GM19372 (cell line): ENCODE measurements around the gene MACROH2A2.
"Not testable (repeated sequence)": the region's sequence is repeated elsewhere in the genome, so short reads cannot be mapped to it uniquely, and the experiment has no call there.

Experiments used
- ATAC-seq: cut with Tn5 transposase; IDR thresholded peaks from one replicate; pipeline ENCODE4 v1.9.1; 2021; ENCODE audit warnings: mild to moderate bottlenecking, low read depth, moderate library complexity; ENCODE audit not compliant: unreplicated experiment

The MACROH2A2 gene

DNA sequence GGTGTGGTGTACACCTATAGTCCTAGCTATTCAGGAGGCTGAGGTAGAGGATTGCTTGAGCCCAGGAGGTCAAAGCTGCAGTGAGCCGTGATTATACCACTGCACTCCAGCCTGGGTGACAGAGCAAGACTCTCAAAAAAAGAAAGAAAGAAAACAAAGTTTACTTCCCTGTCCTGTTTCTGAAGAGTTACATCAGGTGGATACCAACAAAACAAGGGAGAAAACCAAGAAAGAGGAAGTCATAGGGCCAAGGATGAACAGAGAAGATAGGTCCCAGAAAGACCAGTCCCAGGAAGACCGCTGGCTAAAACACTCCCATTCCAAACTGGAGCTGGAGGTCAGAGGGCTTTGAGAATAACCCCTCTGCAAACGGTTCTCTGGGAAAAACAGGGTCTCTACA lies 13.5 kb downstream of the MACROH2A2 start:
- no peak for ATAC-seq

DNA sequence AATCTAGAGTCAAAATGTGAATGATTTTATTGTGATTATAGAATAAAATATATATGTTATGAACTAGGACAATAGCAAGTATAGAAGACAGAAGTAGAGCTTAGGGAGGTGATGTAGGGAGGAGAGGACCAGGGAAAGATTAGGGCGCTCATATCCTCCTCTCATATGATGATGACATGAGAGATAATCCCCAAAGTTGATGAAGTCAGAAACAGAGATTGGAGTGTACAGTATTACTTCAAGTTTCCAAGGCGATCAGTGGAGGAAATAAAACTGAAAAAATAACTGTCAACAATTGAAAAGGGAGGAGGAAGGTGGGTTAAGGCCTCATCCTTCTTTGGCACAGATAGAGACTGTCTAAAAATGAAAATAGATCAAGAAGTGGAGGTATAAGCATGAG lies 14.9 kb downstream of the MACROH2A2 start:
- no peak for ATAC-seq

DNA sequence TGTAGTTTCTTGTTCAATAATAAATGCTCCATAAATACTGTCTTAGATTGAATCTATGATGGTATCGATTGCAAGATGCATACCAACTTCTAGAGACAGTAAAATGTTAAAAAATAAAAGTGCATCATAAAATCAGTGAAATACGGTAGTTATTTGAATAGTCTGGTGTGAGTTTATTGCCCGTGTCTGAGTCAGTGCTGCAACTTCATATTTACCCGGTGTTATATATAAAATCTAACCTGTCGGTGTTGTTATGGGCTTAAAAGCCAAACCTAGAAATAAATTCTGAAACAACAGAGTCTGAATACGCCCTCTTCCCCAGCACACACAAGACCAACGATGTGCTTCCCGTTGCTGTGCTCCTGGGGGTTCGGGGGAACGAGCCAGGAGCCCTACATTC lies 16.3 kb downstream of the MACROH2A2 start:
- no peak for ATAC-seq

DNA sequence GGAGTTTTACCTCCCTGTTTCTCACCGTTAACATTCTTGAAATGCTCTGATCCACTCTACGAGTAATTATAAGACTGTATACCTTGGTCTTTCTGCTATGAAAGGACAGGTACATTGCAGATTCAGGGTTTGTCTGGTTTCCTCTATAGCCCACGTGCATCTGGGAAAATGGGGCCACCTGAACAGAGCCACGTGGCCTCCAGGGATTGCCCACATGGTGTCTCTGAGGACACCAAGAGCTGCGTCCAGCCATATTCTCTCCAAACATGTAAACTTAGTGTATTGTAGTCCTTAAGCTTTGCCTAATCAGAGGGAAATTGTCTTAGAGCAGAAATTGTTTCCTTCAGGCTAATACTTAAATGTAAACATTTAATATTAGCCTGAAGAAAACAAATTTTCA lies 16.7 kb downstream of the MACROH2A2 start:
- no peak for ATAC-seq

DNA sequence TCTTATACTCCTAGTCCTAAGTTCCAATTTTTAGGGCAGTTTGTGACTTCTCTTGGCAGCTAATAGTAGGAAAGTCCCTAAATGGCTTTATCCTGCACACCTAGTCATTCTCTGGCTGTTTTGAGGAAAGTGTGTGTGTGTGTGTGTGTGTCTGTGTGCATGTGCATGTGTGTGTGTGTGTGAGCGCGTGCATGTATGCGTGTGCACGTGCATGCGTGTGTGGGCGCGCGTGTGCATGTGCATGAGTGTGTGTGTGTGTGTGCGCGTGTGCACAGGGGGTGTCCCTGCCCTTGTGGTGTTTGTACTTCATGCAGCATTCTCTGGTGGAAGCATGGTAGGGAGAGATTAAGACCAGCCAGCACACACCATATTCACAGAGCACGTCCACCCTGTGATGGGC lies 18.2 kb downstream of the MACROH2A2 start:
- ATAC-seq: no peak

DNA sequence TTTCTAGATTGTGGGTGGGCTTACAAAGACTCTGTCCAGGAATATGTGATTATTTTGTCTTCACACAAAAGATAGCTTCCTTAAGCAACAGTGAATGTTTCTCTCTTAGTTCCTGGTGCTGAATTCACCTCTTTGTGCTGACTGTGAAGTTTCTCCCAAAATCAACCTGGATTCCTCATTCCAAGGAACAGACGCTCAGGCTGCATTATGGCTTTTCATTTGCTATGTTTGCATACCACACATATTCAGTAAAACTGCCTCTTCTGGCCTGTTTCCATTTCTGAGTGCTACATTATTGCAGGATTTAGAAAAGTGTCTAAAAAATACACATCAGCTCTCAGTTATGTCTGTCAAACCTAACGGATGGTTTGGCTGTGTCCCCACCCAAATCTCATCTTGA lies 21.5 kb downstream of the MACROH2A2 start:
- no peak for ATAC-seq

DNA sequence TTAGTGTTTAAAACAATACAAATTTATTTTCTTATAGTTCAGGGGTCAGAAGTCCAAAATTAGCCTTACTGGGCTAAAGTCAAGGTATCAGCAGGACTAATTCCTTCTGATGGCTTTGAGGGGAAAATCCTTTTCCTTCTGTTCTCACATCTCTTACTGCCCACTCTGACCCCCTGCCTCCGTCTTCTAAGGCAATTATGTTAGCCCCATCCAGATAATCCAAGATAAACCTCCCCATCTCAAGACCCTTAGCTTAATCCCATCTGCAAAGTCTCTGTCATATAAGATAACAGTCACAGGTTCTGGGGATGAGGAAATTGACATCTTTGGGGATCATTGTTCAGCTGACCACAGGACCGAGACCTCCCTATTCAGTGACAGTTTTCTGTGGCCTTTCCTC lies 22.3 kb downstream of the MACROH2A2 start:
- ATAC-seq: no peak

DNA sequence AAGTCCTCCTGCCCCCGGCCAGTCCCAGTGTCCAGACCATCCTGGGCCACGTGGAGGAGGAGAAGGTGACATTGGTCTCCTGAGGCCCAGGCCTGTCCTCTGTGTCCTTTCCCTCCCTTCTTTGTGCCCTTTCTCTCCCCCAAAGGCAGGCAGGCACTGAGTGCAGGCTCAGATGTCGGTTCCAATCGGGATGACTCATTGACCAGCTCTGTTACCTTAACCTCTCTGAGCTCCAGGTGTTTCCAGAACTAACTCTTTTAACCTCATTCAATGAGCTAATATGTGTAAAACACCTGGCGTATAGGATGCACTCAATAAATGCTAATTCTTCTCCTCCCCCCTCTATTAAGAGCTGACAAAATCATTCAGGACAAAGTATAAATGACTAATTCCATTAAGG lies 25.7 kb downstream of the MACROH2A2 start:
- ATAC-seq: no peak

DNA sequence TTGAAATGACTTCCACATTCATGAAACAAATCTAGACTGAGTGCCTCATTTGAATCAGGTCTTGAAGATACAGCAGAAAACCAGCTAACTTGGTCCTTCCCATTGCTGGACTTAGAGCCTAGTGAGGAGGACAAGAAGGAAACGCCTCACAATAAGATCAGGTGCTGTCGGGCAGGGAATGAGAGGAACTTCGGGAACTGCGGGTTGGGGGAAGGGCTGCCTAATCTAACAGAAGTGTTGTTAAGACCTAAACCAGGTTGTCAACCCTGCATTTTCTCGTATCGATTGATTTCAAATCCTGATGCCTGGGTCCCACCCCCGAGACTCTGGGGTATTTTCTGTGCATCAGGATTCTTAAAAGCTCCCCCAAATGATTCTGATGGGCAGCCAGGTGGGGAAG lies 26.3 kb downstream of the MACROH2A2 start:
- ATAC-seq: no peak

DNA sequence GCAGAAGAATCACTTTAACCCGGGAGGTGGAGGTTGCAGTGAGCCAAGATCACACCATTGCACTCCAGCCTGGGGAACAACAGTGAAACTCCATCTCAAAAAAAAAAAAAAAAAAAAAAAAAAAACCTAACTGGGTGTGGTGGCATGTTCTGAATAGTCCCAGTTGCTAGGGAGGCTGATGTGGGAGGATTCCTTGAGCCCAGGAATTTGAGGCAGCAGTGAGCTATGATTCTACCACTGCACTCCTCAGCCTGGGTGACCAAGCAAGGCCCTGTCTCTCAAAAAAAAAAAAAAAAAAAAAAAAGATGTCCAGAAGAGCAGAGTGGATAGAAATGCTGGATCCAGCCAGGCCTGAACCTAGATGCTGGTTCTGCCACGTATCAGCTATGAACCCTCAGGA lies 28.1 kb downstream of the MACROH2A2 start:
- ATAC-seq: not testable (repeated sequence)

DNA sequence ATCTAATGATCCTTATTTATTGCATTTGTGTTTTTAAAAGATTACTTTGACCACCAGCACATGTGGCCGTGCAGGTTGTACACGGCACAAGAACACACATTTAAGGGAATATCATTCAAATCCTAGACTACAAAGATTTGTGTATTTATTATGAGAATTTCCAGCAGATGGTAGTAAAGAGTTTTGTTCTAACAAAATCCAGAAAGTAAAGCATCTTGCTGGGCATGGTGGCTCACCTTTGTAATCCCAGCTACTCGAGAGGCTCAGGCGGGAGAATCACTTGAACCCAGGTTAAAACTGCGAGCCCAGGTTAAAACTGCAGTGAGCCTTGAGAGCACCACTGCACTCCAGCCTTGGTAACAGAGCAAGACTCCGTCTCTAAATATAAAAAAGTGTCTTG lies 31.5 kb downstream of the MACROH2A2 start:
- no peak for ATAC-seq

DNA sequence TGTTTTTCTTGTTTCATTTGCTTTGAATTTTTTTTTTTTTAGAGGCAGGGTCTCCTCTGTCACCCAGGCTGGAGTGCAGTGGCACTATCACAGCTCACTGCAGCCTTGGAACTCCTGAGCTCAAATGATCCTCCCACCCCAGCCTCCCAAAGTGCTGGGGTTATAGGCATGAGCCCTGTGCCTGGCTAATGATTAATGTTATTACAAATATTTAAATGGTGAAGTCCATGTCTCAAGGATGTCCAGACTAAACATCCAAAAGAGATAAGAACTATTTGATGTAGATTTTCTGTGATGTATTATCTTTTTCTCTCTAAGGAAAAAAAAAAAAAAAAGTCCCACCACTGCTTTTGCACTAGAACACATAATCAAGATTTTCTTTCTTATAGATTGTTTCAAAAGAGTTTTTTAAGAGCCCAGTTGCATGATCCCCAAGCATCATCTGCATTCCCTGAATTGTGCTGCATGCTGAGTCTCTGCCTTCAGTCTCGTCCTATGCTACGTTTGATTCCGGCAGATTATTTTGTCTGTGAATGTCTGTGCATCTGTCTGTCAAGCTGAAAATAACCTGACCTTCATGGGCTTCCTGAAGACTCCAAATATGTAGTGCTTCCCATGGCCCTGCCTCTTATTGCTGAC lies 33.4 kb downstream of the MACROH2A2 start:
- ATAC-seq: no peak

DNA sequence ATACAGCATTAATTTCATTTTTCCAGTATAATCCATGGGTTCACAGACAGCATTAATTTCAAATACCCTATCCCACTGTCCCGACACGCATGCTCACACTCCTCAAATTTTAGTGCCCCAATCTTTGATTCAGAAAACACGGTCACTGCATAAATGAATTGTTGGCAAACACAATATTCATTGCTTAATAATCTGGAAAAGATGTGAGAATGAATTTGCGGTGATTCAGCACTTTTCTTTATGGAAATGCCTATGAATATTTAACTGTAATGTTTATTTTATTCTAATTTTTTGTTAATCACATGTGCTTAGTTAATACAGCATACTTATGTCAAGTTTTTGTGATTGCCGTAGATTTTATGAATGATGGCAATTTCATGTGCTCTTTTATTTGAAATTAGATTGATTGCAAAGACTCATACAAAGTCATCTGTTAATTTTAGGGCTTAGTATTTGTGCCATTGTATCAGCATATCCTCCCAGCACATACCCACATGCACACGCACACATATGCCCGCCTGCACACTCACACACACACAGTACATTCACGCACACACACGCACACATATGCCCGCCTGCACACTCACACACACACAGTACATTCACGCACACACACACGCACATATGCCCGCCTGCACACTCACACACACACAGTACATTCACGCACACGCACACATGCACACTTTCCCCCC lies 35.1 kb downstream of the MACROH2A2 start:
- no peak for ATAC-seq

DNA sequence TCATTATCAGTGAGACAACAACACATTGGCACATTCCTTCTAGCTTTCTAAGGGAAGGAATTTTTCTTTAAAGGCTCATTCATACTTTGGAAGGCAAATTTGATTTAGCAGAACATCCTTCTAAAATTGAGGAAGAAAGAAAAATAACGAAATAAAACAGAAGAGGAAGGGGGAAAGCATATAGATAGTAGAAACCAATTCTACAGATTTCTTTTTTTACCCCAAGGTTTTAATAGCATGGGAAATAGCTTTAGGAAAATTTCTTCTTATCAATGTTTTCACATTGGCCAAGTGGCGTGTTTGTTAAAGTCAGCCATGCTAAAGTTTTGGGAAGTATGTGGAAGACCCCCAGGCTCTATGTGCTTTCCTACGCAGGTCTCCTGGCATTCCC lies 35.7 kb downstream of the MACROH2A2 start:
- no peak for ATAC-seq

DNA sequence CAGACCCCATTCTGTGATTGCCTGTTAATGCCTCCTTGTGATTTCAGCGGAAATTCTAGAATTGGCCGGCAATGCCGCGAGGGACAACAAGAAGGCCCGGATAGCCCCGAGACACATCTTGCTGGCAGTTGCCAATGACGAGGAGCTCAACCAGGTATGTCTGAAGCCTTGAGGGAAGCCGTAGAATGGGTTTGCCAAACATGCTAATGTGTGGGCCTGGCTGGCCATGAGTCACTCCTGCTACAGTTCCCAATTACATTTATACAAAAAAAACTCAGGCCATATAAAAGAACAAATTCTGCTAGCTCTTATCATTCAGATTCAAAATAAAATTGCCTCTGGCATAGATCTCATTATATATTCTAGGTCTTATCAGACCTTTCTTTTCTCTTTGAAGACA lies 37.4 kb downstream of the MACROH2A2 start:
- no peak for ATAC-seq

DNA sequence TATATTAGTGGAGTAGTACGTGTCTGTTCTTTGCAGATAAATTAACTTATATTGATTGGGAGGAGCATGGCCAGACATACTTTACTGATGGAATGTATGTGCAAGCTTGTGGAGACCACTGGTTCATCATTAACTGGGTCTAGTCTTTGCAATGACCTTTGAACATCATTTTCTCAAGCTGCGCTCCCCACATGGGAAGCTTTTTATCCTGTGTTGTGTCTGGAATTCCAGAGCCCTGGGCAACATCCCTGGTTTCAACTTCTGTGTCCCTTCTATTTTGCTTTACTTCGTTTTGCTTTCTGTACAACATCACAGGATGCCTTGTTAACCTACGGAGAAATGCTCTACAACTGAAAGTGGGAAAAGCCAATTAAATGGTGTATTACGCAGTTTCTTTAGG lies 38.3 kb downstream of the MACROH2A2 start:
- ATAC-seq: no peak

DNA sequence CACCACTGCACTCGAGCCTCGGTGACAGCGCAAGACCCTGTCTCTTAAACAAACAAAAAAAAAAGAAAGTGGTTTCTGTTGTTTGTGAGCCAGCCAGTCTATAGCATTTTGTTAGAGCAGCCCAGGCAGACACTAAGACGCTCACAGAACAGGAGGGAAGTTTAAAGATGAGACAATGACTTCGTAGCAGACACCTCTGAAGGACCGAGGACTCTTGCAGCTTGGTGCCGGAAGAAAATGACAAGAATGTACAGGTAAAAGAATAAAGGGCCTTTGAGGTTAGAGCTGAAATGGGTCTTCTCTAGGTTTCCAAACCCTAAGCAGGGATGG lies 39.7 kb downstream of the MACROH2A2 start:
- no peak for ATAC-seq

DNA sequence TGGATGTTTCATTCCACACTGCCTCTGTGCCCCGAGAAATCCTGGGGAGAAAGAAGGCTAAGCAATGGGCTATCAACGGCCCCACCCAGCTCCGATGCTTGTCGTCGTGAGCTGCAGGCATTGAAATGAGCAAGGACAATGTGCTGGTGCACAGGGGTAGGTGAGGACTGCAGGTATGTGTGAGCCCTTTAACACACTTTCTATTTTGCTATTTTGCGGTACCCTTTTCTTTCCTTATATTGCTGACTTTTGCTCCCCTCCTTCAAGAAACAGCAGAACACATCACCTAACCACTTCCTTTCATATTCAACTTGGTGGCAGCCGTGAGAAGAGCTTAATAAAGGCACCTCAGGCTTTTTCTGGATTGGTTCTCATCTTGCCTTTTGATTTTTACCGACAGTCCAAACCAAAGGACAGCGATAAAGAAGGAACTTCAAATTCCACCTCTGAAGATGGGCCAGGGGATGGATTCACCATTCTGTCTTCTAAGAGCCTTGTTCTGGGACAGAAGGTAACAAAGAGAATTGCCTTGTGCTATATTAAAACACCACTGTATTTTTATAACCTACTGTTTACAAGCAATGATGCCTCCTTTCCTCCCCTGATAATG lies 40.8 kb downstream of the MACROH2A2 start:
- no peak for ATAC-seq

DNA sequence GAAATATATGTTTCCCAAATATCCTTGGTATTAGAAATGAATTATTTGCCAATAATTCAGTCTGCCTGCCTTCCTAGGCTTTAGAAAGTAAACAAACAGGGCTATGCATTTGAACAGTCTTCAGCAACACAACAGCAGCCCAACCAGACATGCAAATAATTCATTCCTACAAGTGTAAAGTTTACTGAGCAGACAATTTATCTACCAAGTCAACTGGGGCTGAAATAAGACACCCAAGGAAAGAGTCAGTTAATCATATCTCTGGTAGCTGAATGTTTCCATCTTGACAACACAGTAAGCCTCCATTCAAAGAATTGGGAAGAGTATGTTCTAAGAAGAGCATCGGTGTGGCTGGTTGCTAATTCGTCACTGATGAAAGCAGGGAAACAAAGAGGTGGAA lies 41.6 kb downstream of the MACROH2A2 start:
- no peak for ATAC-seq

DNA sequence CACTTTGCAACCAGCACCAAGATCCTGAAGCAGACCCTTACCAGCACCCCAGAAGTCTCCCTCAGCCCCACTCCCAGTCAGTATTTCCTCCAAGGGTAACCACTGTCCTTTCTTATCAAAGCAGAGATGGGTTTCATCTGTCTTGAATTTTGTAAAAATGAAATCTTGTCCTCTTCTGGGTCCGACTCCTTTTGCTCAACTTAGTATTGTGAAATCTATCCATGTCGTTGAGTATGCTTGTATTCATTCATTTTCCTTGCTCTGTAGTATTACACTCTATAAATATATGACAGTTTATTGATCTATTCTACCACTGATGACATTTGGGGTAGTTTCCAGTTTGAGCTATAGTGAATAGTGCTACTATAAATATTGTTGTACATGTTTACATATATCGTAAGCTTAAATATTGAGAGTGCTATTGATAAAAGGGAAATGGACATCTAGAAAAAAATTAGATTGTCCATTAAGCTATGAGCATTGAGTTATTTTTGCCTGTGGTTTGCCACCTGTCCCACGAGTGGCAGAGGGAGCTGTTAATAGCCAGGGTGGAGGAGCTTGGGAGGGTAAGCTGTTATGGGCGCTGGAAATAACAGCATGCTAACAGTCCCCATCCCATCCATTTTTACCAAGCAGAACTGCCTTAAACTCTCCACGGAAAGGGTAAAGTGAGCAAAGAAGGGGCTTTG lies 43.5 kb downstream of the MACROH2A2 start:
- ATAC-seq: no peak

DNA sequence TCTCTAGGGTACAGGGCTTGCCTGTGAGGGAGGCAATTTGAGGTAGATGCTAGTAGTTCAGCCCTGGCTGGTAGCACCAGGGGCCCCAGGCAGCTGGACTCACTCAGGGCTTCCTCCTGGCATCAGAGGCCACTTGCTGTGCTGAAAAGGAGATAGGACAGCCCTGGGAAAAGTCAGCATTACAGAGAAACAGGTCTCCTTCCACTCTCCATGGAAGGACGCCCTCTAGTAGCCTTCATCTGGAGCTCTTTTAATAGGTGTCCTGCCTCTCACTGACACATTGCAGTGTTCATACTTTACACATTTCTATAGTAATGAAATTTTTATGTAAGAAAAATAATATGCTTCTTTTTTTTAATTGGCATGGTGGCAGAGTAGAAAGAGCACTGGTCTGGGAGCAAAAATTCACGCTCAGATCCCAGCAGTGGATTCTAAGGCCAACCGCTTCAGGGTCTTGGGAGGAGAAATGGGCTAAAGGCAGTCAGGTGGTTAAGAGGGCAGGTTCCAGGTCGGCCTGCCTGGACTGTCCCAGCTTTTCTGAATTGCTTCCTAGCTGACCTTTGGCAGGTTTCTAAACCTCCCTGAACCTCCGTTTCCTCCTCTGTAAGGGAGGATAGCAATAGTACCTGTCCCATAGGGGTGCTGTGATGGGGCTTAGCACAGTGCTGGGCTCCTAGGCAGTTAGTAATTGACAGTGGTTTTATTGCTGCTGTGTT lies 44.2 kb downstream of the MACROH2A2 start:
- ATAC-seq: no peak
